H1 (cell line): Measurements from ENCODE around the gene DIAPH2. TPM values are rescaled to one million over a fixed set of nuclear protein-coding genes. Genes with fewer than 3 reads are reported as not detected.

Experiments
- CTCF ChIA-PET: fragments of 300-600 bp; sonication (Branson Sonifier 250); formaldehyde crosslinking; loops from one replicate; lab custom pipeline; 2021; ENCODE audit not compliant: partially characterized antibody; lab: Charles Lee
- POLR2A ChIA-PET: fragments of 300-600 bp; sonication (Branson Sonifier 250); formaldehyde crosslinking; loops from one replicate; lab custom pipeline; 2021; ENCODE audit warnings: inconsistent platforms; ENCODE audit not compliant: partially characterized antibody; lab: Charles Lee
- DNase-seq, 2 experiments: peaks; one replicate each; pipeline versions ENCODE4 v3.0.0 to v3.0.0-alpha.2; 2010 to 2022; ENCODE audit warnings: low spot score in 2 of 2, low read depth in 1 of 2, mixed read lengths in 1 of 2
- FAIRE-seq: peaks from 2 replicates; lab custom pipeline; 2011; peaks lifted over from hg19 to GRCh38; lab: Jason Lieb, UNC
- H2AFZ ChIP-seq: 2 replicates; pipeline ENCODE4 v1.8.1; 2012; ENCODE audit warnings: low read length, inconsistent platforms
- H2AK5ac ChIP-seq: 2 replicates; pipeline ENCODE4 v1.6.1; 2013; ENCODE audit warnings: low read depth, low read length
- H2BK120ac ChIP-seq: replicated peaks from 2 replicates; pipeline ENCODE3; 2013; ENCODE audit warnings: low read depth, low read length, inconsistent platforms
- H2BK12ac ChIP-seq: 2 replicates; pipeline ENCODE4 v1.6.1; 2013; ENCODE audit warnings: low read depth, low read length
- H2BK15ac ChIP-seq: 2 replicates; pipeline ENCODE4 v1.6.1; 2013; ENCODE audit warnings: low read length
- H2BK20ac ChIP-seq: 2 replicates; pipeline ENCODE4 v1.6.1; 2013; ENCODE audit warnings: low read length
- H2BK5ac ChIP-seq: 2 replicates; pipeline ENCODE4 v1.6.1; 2013; ENCODE audit warnings: low read depth, low read length
- H3K14ac ChIP-seq: 2 replicates; pipeline ENCODE4 v1.6.1; 2013; ENCODE audit warnings: inconsistent platforms; ENCODE audit not compliant: insufficient read length
- H3K18ac ChIP-seq: 2 replicates; pipeline ENCODE4 v1.6.1; 2013; ENCODE audit warnings: low read length; ENCODE audit errors: extremely low read depth
- H3K23ac ChIP-seq: 2 replicates; pipeline ENCODE4 v1.6.1; 2013; ENCODE audit warnings: inconsistent platforms; ENCODE audit not compliant: insufficient read length
- H3K23me2 ChIP-seq: 2 replicates; pipeline ENCODE4 v1.6.1; 2013; ENCODE audit warnings: low read depth, low read length
- H3K27ac ChIP-seq: 2 replicates; pipeline ENCODE4 v1.6.1; 2011; ENCODE audit warnings: low read depth, low read length, inconsistent platforms
- H3K27me3 ChIP-seq, 4 experiments: replicated peaks in 1 of 4; 1 replicate in 1 of 4; 2 replicates in 3 of 4; pipeline versions ENCODE4 v1.6.1 to v1.8.1; 2011 to 2013; ENCODE audit warnings: low read length in 3 of 4, mild to moderate bottlenecking in 3 of 4, inconsistent platforms in 2 of 4, mixed read lengths in 2 of 4, moderate library complexity in 1 of 4; ENCODE audit not compliant: control insufficient read depth in 3 of 4, insufficient read depth in 3 of 4; ENCODE audit errors: extremely low read depth in 1 of 4
- H3K36me3 ChIP-seq, 4 experiments: 2 replicates each; pipeline versions ENCODE4 v1.6.1 to v1.8.1; 2011 to 2013; ENCODE audit warnings: mild to moderate bottlenecking in 4 of 4, low read length in 3 of 4, moderate library complexity in 2 of 4, control low read depth in 1 of 4, inconsistent platforms in 1 of 4; ENCODE audit not compliant: insufficient read depth in 4 of 4, control insufficient read depth in 2 of 4
- H3K4ac ChIP-seq: replicated peaks from 2 replicates; pipeline ENCODE3; 2013; ENCODE audit warnings: low read length, low read depth, mixed read lengths, inconsistent platforms; ENCODE audit not compliant: insufficient read length
- H3K4me1 ChIP-seq, 4 experiments: replicated peaks in 1 of 4; 1 replicate in 1 of 4; 2 replicates in 3 of 4; pipeline versions ENCODE4 v1.6.1 to v1.8.1; 2011 to 2013; ENCODE audit warnings: low read length in 3 of 4, inconsistent platforms in 2 of 4, mixed read lengths in 1 of 4; ENCODE audit not compliant: insufficient read depth in 4 of 4, control insufficient read depth in 3 of 4
- H3K4me2 ChIP-seq, 2 experiments: 2 replicates each; pipeline versions ENCODE4 v1.6.1 to v1.8.1; 2011 to 2013; ENCODE audit warnings: low read depth in 2 of 2, low read length in 2 of 2, control low read depth in 1 of 2, inconsistent platforms in 1 of 2, mild to moderate bottlenecking in 1 of 2; ENCODE audit not compliant: insufficient read depth in 1 of 2
- H3K4me3 ChIP-seq, 4 experiments: fragments of 200-600, 300-600 bp in 1 of 4; sonication (generic), shearing (Covaris generic), sonication (Bioruptor Twin) in 1 of 4; 2 replicates each; pipeline versions ENCODE4 v1.5.1 to v1.8.1; 2011 to 2016; ENCODE audit warnings: low read length in 4 of 4, low read depth in 3 of 4, control low read depth in 2 of 4, inconsistent platforms in 2 of 4, mild to moderate bottlenecking in 2 of 4, mixed read lengths in 1 of 4, moderate library complexity in 1 of 4; ENCODE audit not compliant: insufficient read depth in 2 of 4; ENCODE audit errors: extremely low read depth in 1 of 4
- H3K56ac ChIP-seq: replicated peaks from 2 replicates; pipeline ENCODE3; 2013; ENCODE audit warnings: low read depth, mild to moderate bottlenecking, mixed read lengths, low read length, inconsistent platforms; ENCODE audit not compliant: insufficient read length
- H3K79me1 ChIP-seq: 2 replicates; pipeline ENCODE4 v1.6.1; 2013; ENCODE audit warnings: low read depth, low read length, control low read depth
- H3K79me2 ChIP-seq, 2 experiments: 2 replicates each; pipeline versions ENCODE4 v1.6.1 to v1.8.1; 2012 to 2013; ENCODE audit warnings: low read length in 2 of 2, mild to moderate bottlenecking in 2 of 2, inconsistent platforms in 1 of 2; ENCODE audit not compliant: insufficient read depth in 2 of 2, control insufficient read depth in 1 of 2
- H3K9ac ChIP-seq, 4 experiments: replicated peaks in 1 of 4; 1 replicate in 1 of 4; 2 replicates in 3 of 4; pipeline versions ENCODE4 v1.6.1 to v1.8.1; 2011 to 2013; ENCODE audit warnings: low read depth in 3 of 4, low read length in 3 of 4, control low read depth in 2 of 4, mild to moderate bottlenecking in 2 of 4, moderate library complexity in 2 of 4, inconsistent platforms in 1 of 4; ENCODE audit errors: extremely low read depth in 1 of 4
- H3K9me3 ChIP-seq, 2 experiments: 2 replicates each; pipeline versions ENCODE4 v1.6.1 to v1.8.1; 2012 to 2013; ENCODE audit warnings: mild to moderate bottlenecking in 2 of 2, moderate library complexity in 2 of 2, control low read depth in 1 of 2, inconsistent platforms in 1 of 2, low read depth in 1 of 2, low read length in 1 of 2, mixed read lengths in 1 of 2; ENCODE audit not compliant: insufficient read depth in 2 of 2
- H4K20me1 ChIP-seq, 2 experiments: replicated peaks in 1 of 2; 2 replicates each; pipeline versions ENCODE3 to v1.8.1; 2011 to 2013; ENCODE audit warnings: inconsistent platforms in 2 of 2, low read length in 2 of 2, mild to moderate bottlenecking in 1 of 2; ENCODE audit not compliant: insufficient read depth in 2 of 2, control insufficient read depth in 1 of 2
- H4K5ac ChIP-seq: 2 replicates; pipeline ENCODE4 v1.6.1; 2013; ENCODE audit warnings: low read length, low read depth, mixed read lengths, inconsistent platforms; ENCODE audit not compliant: insufficient read length
- H4K8ac ChIP-seq: 2 replicates; pipeline ENCODE4 v1.8.0; 2013; ENCODE audit warnings: mild to moderate bottlenecking, moderate library complexity, low read length, inconsistent platforms; ENCODE audit not compliant: insufficient read depth; ENCODE audit errors: extremely low read depth
- H4K91ac ChIP-seq: replicated peaks from 2 replicates; pipeline ENCODE3; 2013; ENCODE audit warnings: low read length, mixed read lengths, inconsistent platforms; ENCODE audit not compliant: insufficient read length
- ASH2L ChIP-seq: fragments of 200-600, 300-600 bp; sonication (generic); IDR thresholded peaks from one replicate; pipeline ENCODE4 v1.7.1; 2017; ENCODE audit warnings: low read length
- BACH1 ChIP-seq: IDR thresholded peaks from 2 replicates; pipeline ENCODE4 v1.6.1; 2012; ENCODE audit warnings: low read length, improper control_type of control experiment
- BCL11A ChIP-seq, 2 experiments: IDR thresholded peaks; one replicate each; pipeline ENCODE4 v1.6.1; 2011; ENCODE audit warnings: low read depth in 2 of 2, low read length in 2 of 2, mild to moderate bottlenecking in 2 of 2
- CEBPB ChIP-seq: IDR thresholded peaks from 2 replicates; pipeline ENCODE4 v1.6.1; 2012; ENCODE audit warnings: low read depth, low read length
- E2F6 ChIP-seq: IDR thresholded peaks from 2 replicates; pipeline ENCODE4 v1.6.1; 2012; ENCODE audit warnings: inconsistent platforms
- EP300 ChIP-seq, 2 experiments: IDR thresholded peaks; 1 replicate in 1 of 2; 2 replicates in 1 of 2; pipeline ENCODE4 v1.6.1; 2011 to 2012; ENCODE audit warnings: low read depth in 2 of 2, low read length in 2 of 2, mild to moderate bottlenecking in 2 of 2, borderline replicate concordance in 1 of 2, inconsistent platforms in 1 of 2, moderate library complexity in 1 of 2
- EZH2 ChIP-seq: fragments of 200-600 bp; sonication (generic); IDR thresholded peaks from 2 replicates; pipeline ENCODE4 v1.7.1; 2012; ENCODE audit warnings: low read depth, mild to moderate bottlenecking, moderate library complexity, low read length, inconsistent platforms; ENCODE audit not compliant: severe bottlenecking
- JUND ChIP-seq: IDR thresholded peaks from 2 replicates; pipeline ENCODE4 v1.6.1; 2011; ENCODE audit warnings: mild to moderate bottlenecking, improper control_type of control experiment, low read length
- KDM1A ChIP-seq: fragments of 200-600, 300-600 bp; sonication (generic); IDR thresholded peaks from 2 replicates; pipeline ENCODE4 v1.7.1; 2016; ENCODE audit warnings: mild to moderate bottlenecking, low read length, borderline replicate concordance
- KDM4A ChIP-seq: IDR thresholded peaks from one replicate; pipeline ENCODE4 v1.7.1; 2012; ENCODE audit warnings: low read depth, mild to moderate bottlenecking, moderate library complexity, low read length, inconsistent platforms; ENCODE audit not compliant: severe bottlenecking
- POLR2A ChIP-seq, 2 experiments: IDR thresholded peaks; 1 replicate in 1 of 2; 2 replicates in 1 of 2; pipeline ENCODE4 v1.6.1; 2011; ENCODE audit warnings: low read depth in 2 of 2, low read length in 2 of 2, mild to moderate bottlenecking in 2 of 2; ENCODE audit errors: control extremely low read depth in 1 of 2
- RAD21 ChIP-seq, 2 experiments: IDR thresholded peaks in 1 of 2; conservative IDR thresholded peaks in 1 of 2; 2 replicates each; pipeline ENCODE4 v1.6.1; 2011; ENCODE audit warnings: low read depth in 2 of 2, low read length in 2 of 2, improper control_type of control experiment in 1 of 2, inconsistent platforms in 1 of 2, mild to moderate bottlenecking in 1 of 2, moderate library complexity in 1 of 2
- SIN3A ChIP-seq, 2 experiments: IDR thresholded peaks in 1 of 2; conservative IDR thresholded peaks in 1 of 2; 2 replicates each; pipeline ENCODE4 v1.6.1; 2011 to 2012; ENCODE audit warnings: low read length in 2 of 2, improper control_type of control experiment in 1 of 2, low read depth in 1 of 2, mild to moderate bottlenecking in 1 of 2
- SIRT6 ChIP-seq: IDR thresholded peaks from one replicate; pipeline ENCODE4 v1.7.1; 2012; ENCODE audit warnings: low read length, inconsistent platforms
- TAF1 ChIP-seq: IDR thresholded peaks from 2 replicates; pipeline ENCODE4 v1.6.1; 2011; ENCODE audit warnings: mild to moderate bottlenecking, low read depth, low read length
- WGBS, 2 experiments: shearing (Covaris generic) in 1 of 2; methylation state at CpG; one replicate each; pipeline versions ENCODE4 v1.1.6 to v1.1.7; 2013 to 2015; ENCODE audit warnings: low lambda C conversion rate in 2 of 2, mixed read lengths in 2 of 2, inconsistent platforms in 1 of 2, low coverage in 1 of 2, missing lambda C conversion rate in 1 of 2; ENCODE audit not compliant: insufficient replicate concordance in 2 of 2, insufficient coverage in 1 of 2, insufficient read length in 1 of 2; ENCODE audit errors: extremely low coverage in 1 of 2, missing lambda C conversion rate in 1 of 2; 5-methylcytosine and 5-hydroxymethylcytosine counted together
- polyA plus RNA-seq, 7 experiments: library from polyadenylated mRNA; depleted of rRNA in 3 of 7; stranded (reverse) in 5 of 7; unstranded in 2 of 7; fragments of >200 nt in 5 of 7; fragments of 200-250 nt in 2 of 7; gene quantifications; 1 replicate in 5 of 7; 2 replicates in 1 of 7; 4 replicates in 1 of 7; pipeline versions ENCODE4 v1.2.1 to v1.2.3, GENCODE V29; 2011 to 2013; ENCODE audit warnings: missing spikeins in 2 of 7, mixed read lengths in 2 of 7
- total RNA-seq: library from RNA; stranded (reverse); fragmentation: NEBNext Ultra II Directional; extraction: Animal tissue kit (Norgen Biotek cat#: 25700); gene quantifications from 2 replicates; pipeline ENCODE4 v1.2.1, GENCODE V29; 2021

Gene DIAPH2
- total and polyA plus RNA-seq, 2 of the 8 experiments (the other 6 are each of a cell fraction or from before 2014, with no cell fraction given), result 4.4 to 24.3 TPM

GRCh38 chrX:97167333-97167732, 482.7 kb downstream of the DIAPH2 start:
- no peaks in the 10 kb centered on the region for H3K23me2 ChIP-seq
- H3K79me1 ChIP-seq, result no peaks in the 10 kb centered on the region
- H3K18ac ChIP-seq, result no peak overlapping the region
- DNase-seq (no peak), FAIRE-seq (no peak)
- no peaks in the 10 kb centered on the region for H3K27me3 ChIP-seq
- H3K9ac ChIP-seq, result no peak overlapping the region
- H2BK12ac ChIP-seq, result no peak overlapping the region
- H3K4ac ChIP-seq, result no peak overlapping the region
- 100% methylated on average over 1 of the region's 1 CpG; no CpG with 5 or more reads in 1 of the 2 experiments for WGBS, 2 experiments
- H4K91ac ChIP-seq, result no peak overlapping the region
- no peak overlapping the region for H2AK5ac ChIP-seq
- no peaks in the 10 kb centered on the region for H3K9me3 ChIP-seq
- H3K14ac ChIP-seq, result no peak overlapping the region
- H4K8ac ChIP-seq, result no peak overlapping the region
- no peaks in the 10 kb centered on the region for H3K4me1 ChIP-seq
- no peak overlapping the region for H3K56ac ChIP-seq
- H3K27ac ChIP-seq, result no peak overlapping the region
- H2BK15ac ChIP-seq, result no peak overlapping the region
- H3K4me3 ChIP-seq, result no peak overlapping the region
- ChIA-PET CTCF (no interaction called here), POLR2A (no interaction called here)
- H3K4me2 ChIP-seq, result no peak overlapping the region
- H3K36me3 ChIP-seq, result no peaks in the 10 kb centered on the region
- no peak overlapping the region for H2BK20ac ChIP-seq
- no peaks in the 10 kb centered on the region for H4K20me1 ChIP-seq
- no peak overlapping the region for H3K23ac ChIP-seq
- H2BK120ac ChIP-seq, result no peak overlapping the region
- H2BK5ac ChIP-seq, result no peak overlapping the region
- no peak overlapping the region for H2AFZ ChIP-seq
- H3K79me2 ChIP-seq, result no peaks in the 10 kb centered on the region
- no peak overlapping the region for H4K5ac ChIP-seq
- TF ChIP-seq BACH1 (no peak), RAD21 (IDR thresholded peaks at IDR 0.05 in 1 of 2, conservative IDR thresholded peaks at IDR 0.05 in 1 of 2; ENCODE audit: low read depth in 2 of 2, low read length in 2 of 2) (no peak), CEBPB (no peak), EZH2 (no peak), BCL11A (IDR thresholded peaks at IDR 0.05; ENCODE audit: low read depth in 2 of 2, low read length in 2 of 2) (no peak), KDM1A (no peak), KDM4A (no peak), EP300 (IDR thresholded peaks at IDR 0.05; ENCODE audit: borderline replicate concordance in 1 of 2, low read depth in 2 of 2, low read length in 2 of 2) (no peak), E2F6 (no peak), SIN3A (conservative IDR thresholded peaks at IDR 0.05 in 1 of 2, IDR thresholded peaks at IDR 0.05 in 1 of 2; ENCODE audit: low read depth in 1 of 2, low read length in 2 of 2) (no peak), TAF1 (no peak), POLR2A (IDR thresholded peaks at IDR 0.05; ENCODE audit: control extremely low read depth in 1 of 2, low read depth in 2 of 2, low read length in 2 of 2) (no peak), JUND (no peak), SIRT6 (no peak), ASH2L (no peak)
